Germinal center (tissue), 1 donor: ENCODE results near the gene CCDC57.
A peak's percentile ranks its signal among the peaks of the same experiment; 100 is the strongest.

Source experiments
- DNase-seq: peaks from one replicate; pipeline ENCODE4 v3.0.0; 2012; ENCODE audit warnings: mixed read lengths, low spot score

Gene CCDC57

GRCh38 chr17:82061047-82061925, 151.4 kb downstream of the CCDC57 start:
- DNase-seq, result no peak

- DNase-seq, result no peak
Measured at GRCh38 chr17:82060614-82061013, 152.0 kb downstream of the CCDC57 start.

GRCh38 chr17:82060001-82060380, 152.7 kb downstream of the CCDC57 start:
- DNase-seq, result no peak

GRCh38 chr17:82059272-82060000, 153.2 kb downstream of the CCDC57 start:
- no peak for DNase-seq

- DNase-seq, result no peak
Measured at GRCh38 chr17:82058855-82059249, 153.8 kb downstream of the CCDC57 start.

GRCh38 chr17:82058230-82058854, 154.3 kb downstream of the CCDC57 start:
- no peak for DNase-seq

- DNase-seq, result no peak
Measured at GRCh38 chr17:82056729-82057621, 155.7 kb downstream of the CCDC57 start.

GRCh38 chr17:82055965-82056728, 156.5 kb downstream of the CCDC57 start:
- DNase-seq, result no peak

- DNase-seq, result no peak
Measured at GRCh38 chr17:82055023-82055964, 157.3 kb downstream of the CCDC57 start.

- DNase-seq, result no peak
Measured at GRCh38 chr17:82054351-82055022, 158.2 kb downstream of the CCDC57 start.

- DNase-seq, result no peak
Measured at GRCh38 chr17:82053556-82054263, 158.9 kb downstream of the CCDC57 start.

- no peak for DNase-seq
Measured at GRCh38 chr17:82053130-82053529, 159.5 kb downstream of the CCDC57 start.

- DNase-seq, result no peak
Measured at GRCh38 chr17:82052638-82053059, 160.0 kb downstream of the CCDC57 start.

- DNase-seq, result peak; percentile 87
Measured at GRCh38 chr17:82051776-82052637, 160.6 kb downstream of the CCDC57 start, which contains the start of the genes GPS1 and RFNG. Gene GPS1 (plus strand): TSS chr17:82051898. CDS start chr17:82051932, 34 bp downstream. Gene RFNG (minus strand): TSS chr17:82051811. CDS start chr17:82051766, 45 bp downstream.
